Ramos (cell line): ENCODE results near the gene GNB5.

Source experiments
- in situ Hi-C: fragments of 300-500 bp; cut with MboI; formaldehyde crosslinking; loops from one replicate; pipeline ENCODE4 v1.14.3; 2022; ENCODE audit warnings: low sequenced_read_pairs; ENCODE audit not compliant: unreplicated experiment

The GNB5 gene

DNA sequence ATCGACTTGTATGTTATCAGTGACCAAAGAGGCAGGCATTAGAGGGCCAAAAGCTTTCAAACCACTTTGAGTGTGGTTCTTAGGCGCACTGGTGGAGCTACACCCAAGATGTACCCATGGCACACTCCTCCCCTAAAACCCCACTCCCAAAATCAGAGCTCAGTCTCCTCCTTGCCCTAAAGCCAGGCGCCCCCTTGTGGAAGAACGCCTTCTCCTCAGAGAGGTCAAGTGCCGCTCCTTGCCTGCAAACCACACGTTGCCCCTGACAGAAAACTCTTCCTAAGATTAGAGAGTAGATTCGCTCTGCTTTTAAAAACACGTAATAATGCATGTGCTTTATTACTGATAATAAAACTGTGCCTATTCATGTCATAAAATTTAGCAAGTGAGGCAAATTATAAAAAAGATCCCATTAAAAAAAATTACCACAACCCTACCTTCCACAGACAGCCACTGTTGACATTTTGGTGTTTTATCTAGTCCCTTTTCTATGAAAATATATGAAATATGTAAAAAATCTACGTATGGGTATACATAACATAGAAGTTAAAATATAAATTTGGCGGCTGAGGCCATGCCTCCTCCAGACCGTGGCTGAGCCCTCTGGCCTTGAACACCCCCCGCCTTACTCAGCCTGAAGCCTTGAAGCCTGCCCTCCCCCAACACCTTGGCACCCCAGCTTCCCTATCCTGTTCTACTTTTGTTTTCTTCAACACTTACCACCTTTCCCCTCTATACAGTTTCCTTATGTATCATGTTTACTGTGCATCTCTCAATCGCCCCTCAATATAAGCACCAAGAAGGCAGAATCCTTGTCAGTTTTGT, 112.1 kb downstream of the GNB5 start:
- in situ Hi-C loops = no loop called here

DNA sequence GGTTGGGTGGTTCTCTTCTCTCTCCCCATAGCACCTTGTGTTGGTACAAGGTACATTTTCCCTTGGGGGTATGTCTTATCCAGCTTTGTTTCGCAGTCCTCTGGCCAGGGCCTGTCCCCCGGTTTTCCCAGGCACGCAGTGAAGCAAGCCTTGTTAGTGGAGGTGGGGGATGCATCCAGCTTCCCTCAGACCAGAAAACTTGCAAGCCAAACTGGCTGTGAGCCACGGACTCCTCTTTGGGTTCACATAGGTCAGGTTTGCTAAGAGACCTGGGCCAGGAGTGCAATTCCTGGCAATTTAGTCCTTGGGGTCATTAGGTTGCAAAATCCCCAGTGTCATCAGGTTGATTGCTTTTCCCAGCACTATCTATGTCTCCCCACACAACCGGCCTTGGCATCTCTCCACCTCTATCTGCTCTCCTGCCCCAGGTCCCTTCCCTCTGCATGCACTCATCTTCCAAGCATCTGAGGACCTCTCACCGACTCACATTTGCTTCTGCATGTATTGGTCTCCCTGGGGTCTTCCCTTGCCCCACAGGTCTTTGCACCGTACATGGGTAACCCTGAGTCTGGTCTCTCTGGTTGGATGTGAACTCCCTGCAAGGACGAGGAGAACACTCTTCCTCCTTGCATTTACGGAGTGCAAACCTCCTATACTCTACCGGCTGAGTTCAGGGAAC, 112.9 kb downstream of the GNB5 start:
- in situ Hi-C loops = no loop called here

DNA sequence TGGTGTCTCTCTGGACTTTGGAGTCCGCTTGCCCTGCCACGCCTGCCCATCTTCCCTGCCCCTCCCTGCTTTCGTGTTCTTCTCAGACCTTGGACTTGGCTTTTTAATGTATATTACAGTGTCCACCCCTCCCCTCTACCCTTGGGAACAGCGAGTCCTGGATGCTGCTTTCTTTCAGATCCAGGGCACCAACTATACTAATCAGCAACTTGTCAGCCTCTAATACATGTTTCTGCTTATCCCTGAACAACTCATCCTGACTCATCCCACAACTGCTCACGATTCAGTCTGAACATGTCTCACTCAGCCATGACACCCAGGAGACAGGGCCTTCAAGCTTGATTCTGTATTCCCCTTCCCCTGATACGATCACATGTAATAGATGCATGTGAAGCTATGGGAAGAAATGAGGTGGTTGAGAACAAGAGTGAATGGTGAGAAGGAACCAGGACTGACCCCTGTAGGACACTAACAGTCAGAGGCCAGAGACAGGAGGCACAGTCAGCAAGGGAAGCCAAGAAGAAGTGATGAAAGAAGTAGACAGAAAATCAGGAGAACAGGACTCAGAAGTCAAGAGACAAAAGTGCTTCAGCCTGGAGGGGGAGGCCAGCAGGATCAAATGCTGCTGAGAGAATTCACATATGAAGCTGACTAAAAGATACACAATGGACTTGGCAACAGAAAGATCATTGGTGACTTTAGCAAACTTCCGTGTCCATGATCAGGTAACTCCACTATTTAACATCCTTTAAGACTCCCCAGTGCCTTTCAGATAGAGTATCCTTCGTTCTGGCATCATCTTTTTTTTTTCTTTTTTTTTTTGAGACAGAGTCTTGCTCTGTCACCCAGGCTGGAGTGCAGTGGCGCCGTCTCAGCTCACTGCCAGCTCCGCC, 114.1 kb downstream of the GNB5 start:
- in situ Hi-C loops = no loop called here

DNA sequence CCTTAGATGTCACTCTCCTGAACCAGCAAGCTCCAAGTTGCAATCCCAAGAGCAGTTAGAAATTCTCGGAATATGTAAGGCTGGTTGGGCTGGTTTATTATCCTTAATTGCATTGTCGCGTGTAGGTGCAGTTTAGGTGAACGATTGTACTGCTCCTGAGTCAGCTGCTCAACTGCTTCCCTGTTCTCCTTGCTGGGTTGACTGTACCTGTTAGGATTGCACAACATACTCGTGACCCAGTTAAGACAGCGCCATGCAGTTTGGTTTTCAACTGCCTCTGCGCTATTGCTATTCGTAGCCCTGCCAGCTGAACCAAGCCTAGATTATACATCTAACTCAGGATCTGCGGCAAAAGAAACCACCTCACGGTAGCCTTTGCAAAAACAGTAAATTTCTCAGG, 119.6 kb downstream of the GNB5 start:
- in situ Hi-C loops = no loop called here

DNA sequence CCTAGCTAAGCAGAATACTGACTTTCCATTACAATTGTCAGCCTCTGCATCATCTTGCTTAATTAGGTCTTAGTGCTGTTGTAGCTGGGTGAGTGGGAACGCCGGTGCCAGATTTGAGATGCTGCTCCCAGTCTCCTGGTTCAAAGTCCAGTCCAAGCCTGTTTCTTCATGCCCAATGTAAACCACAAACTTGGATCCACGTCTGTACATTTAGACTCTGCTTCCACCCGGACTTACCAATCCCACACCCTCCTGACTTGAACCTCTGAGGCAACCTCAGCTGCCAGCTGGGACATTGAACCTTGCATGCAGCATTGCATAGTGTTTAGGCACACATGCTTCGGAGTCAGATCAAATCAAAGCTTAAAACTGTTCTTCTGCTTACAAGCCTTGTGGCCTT, 121.6 kb downstream of the GNB5 start:
- in situ Hi-C loops = no loop called here

DNA sequence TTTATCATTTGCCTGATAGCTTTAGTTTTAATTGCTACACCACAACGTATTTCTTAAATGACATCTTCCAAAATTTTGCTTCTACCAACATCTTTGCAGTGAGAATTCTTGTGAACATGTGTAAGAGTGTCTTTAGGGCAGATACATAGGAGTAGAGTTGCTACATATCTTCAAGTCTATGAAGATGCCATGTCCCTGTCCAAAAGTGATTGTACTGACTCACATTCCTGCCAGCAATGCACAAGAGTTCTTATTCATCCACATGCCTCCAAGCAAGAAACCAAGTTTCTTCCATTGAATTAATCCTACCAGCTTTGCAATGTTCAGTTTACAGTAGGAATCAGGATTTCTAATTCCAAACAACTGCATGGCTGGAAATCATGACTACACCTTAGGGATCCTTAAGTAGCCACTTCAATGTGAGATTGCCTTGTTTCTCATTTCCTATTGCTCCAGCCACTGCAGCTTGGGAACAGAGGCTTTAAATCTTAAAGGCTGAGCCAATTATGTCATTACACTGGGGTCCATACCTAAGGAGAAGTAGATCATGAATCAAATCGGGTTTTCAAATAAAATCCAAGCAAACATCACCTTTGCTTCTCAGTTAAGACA, 123.1 kb downstream of the GNB5 start:
- in situ Hi-C loops = no loop called here

DNA sequence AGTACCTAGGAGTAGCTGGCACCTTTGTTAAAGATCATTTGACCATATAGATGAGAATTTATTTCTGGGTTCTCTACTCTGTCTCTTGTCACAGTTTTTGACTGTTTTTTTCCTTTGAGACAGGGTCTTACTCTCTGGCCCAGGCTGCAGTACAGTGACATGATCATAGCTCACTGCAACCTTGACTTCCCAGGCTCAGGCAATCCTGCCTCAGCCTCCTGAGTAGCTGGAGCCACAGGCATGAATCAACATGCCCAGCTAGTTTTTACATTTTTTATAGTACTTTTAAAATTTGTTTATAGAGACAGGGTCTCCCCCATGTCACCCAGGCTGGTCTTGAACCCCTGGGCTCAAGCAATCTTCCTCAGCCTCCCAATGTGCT, 123.7 kb downstream of the GNB5 start:
- in situ Hi-C loops = no loop called here

DNA sequence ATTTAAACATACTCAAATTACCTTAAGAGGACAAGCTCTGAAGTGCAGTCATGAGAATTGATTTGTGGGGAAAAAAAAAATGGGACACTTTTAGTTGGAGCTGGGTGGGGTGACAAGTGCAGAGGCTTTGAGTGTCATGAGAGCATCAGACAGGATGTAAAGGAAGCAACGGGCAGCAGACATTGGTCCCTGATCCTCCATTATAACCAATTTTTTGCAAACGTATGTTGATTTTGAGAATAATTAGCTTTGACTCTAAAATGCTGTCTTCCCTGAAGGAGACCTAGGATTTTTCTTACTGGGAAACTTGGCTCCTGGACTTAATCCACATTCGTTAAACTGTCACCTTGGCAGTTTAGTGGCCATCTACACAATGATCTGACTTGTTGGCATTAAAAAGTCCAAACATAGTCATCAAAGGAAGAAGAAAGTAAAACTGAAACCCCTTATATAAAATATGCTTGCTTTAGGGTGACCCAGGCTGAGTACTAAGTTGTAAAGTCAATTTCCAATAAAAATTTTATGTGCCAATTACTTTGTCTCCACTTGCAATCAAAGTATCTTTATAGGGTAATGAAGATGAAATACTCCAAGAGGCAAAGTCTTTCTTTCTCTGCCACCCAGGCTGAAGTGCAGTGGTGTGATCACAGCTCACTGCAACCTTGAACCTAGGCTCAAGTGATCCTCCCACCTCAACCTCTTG, 124.2 kb downstream of the GNB5 start:
- in situ Hi-C loops = no loop called here
